Eye (tissue), 1 donor: Measurements from ENCODE around the gene SEC23A.
"Not testable (repeated sequence)": the region's sequence is repeated elsewhere in the genome, so short reads cannot be mapped to it uniquely, and the experiment has no call there.

ENCODE experiments used
- DNase-seq: peaks from one replicate; pipeline ENCODE4 v3.0.0-alpha.2; 2015

SEC23A gene

DNA sequence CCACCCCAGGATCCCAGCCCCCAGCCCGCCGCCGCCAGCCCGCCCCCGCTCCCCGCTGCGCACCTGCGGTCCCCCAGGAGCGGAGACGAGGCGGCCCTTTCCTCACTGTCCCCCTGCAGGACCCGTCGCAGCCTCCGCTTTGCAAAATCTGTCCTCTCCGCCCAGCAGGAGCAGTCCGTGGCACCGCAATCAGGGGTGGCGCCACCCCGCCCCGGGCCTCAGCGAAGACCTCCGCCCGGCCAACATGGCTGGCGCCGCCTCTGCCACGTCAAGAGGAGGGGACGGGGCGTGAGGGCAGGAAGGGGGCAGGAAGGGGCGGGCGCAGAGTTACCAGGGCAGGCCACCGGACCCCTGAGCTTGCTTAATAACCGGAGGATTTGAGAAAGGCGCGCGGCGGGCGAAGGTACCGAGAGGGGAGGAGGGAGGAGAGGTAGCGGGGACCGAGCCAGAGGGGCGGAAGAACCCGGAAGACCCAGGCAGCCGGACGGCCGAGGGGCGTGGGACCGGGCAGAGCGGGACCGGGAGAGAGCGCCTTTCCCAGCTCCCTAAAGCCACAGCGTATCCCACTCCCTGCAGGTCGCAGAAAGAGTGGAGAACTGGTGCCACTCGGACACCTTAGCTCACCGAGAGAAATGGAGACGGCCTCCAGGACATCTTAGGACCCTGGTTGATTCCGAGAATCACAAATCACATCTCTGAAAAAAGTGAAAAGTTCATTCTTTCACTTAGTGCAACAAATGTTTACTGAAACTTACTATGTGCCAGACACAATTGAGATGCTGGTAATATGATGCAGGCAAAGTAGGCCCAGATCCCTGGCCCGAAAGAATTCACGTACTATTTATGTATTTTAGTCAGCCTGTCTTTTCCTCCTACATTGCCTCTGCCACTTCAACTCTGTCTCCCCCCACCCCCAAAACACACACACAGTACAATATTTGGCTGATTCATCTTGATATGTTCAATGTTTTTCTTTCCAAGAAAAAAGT, at the start of gene SEC23A:
TSS of gene SEC23A (minus strand) at position 267 of the 989 bp plus-strand sequence. CDS start 7,117 bp downstream, outside the sequence.
- DNase-seq, result peak; percentile 94

DNA sequence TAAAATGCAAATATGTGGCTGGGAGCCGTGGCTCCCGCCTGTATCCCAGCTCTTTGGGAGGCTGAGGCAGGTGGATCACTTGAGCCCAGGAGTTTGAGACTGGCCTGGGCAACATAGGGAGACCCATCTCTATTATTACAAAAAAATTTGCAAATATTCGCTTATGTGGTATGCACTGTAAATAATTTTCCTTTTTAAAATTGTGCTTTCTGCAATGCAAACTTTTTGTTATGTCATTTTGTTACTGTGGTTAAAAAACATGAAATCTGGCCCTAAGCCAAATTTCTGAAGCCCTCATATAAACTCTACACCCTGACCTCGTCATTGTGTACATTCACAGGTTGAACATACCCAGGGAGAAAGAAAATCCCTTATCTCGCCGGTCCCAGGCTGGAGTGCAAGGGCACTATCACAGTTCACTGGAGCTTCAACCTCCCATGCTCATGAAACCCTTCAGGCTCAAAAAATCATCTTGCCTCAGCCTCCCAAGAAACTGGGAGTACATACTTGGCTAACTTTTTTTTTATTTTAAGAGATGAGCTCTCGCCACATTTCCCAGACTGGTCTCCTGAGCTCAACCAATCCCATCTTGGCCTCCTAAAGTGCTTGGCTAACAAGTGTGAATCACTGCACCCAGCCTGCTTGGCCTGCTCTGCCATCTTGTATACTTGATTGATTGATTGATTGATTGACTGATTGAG, 42.4 kb upstream of the SEC23A start:
- no peak for DNase-seq

DNA sequence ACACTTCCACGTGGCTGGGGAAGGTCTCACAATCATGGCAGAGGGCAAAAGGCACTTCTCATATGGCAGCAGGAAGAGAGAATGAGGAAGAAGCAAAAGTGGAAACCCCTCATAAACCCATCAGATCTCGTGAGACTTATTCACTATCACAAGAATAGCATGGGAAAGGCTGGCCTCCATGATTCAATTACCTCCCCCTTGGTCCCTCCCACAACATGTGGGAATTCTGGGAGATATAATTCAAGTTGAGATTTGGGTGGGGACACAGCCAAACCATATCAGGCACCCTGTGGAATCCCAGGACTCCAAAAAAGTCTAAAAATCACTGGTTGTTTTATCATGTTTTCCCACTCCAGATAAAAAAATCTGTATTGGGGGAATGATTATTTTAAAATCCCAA, 40.2 kb upstream of the SEC23A start:
- DNase-seq, result not testable (repeated sequence)

DNA sequence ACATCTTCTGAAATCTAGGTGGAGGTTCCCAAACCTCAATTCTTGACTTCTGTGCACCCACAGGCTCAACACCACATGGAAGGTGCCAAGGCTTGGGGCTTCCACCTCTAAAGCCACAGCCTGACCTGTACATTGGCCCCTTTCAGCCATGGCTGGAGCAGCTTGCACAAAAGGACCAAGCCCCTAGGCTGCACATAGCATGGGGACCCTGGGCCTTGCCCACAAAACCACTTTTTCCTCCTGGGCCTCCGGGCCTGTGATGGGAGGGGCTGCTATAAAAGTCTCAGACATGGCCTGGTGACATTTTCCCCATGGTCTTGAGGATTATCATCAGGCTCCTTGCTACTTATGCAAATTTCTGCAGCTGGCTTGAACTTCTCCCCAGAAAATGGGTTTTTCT, 38.6 kb upstream of the SEC23A start:
- not testable (repeated sequence) for DNase-seq

DNA sequence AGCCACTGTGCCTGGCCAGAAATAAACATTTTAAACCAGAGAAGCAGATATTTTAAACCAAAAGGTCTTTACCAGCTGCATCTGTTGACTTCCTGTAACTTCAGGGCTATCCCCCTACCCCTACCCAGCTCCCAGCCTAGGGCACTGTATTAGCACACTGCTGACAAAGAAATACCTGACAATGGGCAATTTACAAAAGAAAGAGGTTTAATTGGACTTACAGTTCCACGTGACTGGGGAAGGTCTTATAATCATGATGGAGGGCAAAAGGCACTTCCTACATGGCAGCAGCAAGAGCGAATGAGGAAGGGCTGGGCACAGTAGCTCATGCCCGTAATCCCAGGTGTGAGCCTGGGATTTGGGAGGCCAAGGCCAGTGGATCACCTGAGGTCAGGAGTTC, 37.1 kb upstream of the SEC23A start:
- DNase-seq, result no peak

DNA sequence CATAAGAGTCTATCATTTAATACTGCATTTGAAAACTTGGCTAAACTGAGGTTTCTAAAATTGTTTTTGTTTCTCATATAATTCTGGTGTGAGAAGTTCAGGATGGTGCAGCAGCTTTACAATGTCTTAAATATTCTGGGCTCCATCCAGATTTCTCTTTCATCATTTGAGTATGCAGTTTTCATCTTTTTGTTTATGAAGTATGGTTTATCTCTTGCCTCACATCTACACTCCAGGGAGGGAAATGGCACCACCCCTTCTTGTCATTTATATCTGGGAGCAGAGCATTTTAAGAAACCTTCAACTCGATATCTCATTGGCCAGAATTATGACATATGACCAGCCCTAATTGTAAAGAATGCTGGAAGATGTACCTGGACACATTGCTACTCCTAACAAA, 35.4 kb upstream of the SEC23A start:
- no peak for DNase-seq

DNA sequence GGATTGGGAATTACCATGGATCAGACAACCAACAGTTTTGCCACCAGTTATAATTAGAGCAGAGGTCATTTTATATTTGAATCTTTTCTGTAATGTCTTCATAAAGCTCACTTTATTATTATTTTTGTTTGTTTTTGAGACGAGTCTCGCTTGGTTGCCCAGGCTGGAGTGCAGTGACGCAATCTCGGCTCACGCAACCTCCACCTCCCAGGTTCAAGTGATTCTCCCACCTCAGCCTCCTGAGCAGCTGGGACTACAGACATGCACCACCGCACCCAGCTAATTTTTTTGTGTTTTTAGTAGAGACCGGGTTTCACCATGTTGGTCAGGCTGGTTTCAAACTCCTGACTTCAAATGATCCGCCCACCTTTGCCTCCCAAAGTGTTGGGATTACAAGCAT, 34.8 kb upstream of the SEC23A start:
- DNase-seq, result not testable (repeated sequence)

DNA sequence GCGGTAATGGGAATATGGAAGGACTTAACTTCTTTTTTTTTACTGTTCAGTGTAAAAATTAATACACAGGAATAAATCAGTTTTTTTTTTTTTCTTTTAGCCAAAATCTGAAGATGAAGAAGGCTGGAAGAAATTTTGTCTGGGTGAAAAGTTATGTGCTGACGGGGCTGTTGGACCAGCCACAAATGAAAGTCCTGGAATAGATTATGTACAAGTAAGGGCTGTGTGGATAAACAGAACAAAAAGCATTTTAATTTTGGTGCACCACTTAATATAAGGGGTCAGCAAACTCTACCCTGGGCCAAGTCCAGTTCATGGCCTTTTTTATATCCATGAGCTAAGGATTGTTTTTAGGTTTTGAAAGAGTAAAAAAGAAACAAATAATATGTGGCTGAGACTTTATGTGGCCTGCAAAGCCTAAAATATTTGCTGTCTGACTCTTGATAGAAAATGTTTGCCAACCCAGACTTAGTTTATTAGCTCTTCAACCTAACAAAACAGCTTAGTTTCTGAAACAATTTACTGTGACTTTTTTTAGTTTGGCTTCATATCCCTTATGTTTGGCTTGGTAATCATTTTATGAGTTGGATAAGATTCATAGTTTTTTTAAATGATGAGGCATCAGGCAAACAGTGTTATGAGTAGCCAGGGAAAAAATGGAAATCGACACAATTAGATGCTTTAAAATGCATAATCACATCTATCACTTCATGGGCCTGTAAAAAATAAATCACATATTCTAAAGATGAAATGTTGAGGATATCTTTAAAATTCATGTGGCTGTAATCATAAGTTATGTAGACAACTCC, 19.5 kb upstream of the SEC23A start:
- no peak for DNase-seq

DNA sequence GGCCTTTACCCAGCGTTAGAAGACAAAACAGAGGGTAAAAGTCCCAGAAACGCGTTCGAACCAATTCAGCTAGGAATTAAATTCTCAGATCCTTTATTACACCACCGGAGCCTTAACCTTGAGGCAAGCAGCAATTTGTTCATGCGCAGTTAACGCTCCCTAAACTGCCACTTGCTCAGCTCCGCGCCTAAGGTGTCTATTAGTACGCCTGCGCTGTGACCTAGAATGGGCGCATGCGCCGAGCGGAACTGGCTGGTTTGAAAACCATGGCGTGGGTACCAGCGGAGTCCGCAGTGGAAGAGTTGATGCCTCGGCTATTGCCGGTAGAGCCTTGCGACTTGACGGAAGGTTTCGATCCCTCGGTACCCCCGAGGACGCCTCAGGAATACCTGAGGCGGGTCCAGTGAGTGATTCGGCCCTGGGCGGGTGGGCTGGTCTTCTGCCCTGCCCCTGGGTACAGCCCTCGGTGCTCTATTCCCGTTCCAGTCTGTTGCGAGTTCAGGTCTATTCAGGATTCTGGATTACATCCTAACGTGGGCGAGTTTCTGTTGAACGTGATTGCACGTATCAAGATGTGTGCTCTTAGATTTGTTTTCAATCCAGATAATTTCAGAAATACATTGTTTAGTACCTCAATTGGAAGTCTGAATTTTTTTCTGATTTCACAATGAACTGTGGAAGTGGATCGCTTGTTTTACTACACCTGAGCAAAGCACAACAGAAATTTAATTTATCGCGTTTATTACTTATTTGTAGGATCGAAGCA, 11.2 kb upstream of the SEC23A start, which contains the start of gene GEMIN2:
TSS of gene GEMIN2 (plus strand) at position 251 of the 766 bp plus-strand sequence. CDS start at position 267, 16 bp downstream.
- DNase-seq, result peak; percentile 98

DNA sequence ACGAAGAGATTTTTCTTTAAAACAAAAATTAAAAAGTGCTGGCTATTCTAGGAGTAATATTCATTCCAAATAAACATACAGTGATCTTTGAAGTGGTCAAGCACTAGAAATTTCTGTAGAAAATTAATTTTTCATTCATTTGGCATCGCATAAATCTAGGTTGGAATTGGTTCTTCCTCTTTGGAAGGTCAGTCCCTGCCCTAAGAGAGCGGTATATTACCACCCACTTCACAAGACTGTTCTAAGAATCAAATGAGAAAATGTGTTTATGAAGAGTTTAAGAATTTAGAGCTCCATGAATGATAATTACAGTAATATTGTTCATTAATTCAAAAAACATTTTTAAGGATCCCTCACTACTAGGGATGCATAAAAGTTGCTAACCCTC, 10.6 kb upstream of the SEC23A start:
- DNase-seq, result no peak

DNA sequence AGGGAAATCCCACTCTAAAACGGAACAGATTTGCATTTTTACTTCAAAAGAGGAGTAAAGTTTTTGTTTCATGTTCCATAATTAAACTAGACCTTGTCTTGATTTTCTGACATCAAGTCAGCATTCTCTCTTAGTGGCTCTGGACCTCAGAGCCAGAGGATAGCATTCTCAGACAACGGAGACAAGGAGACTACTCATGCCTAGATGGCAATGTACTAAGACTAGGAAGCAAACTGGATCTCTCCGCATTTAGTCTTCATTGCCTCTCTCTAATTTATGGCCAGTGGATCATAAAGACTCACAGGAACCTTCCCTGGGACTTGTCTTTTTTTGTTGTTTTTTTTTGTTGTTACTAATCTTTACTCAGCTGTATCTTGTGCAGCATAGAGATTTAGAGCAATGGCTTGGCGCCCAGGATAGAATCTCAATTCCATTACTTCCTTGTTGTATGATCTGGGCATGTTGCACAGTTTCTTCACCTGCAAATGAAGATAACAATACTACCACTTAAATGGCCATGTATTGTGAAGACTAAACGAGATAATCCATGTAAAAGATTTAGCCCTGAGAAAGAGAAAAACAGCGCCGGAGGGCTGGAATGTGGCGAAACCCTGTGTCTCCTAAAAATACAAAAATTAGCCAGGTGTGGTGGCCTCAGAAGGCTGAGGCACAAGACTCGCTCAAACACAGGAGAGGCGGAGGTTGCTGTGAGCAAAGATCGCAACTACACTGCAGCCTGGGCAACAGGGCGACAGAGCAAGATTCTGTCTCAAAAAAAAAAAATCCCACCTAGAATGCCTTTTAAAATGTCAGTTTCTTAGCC, 7.1 kb upstream of the SEC23A start:
- no peak for DNase-seq

DNA sequence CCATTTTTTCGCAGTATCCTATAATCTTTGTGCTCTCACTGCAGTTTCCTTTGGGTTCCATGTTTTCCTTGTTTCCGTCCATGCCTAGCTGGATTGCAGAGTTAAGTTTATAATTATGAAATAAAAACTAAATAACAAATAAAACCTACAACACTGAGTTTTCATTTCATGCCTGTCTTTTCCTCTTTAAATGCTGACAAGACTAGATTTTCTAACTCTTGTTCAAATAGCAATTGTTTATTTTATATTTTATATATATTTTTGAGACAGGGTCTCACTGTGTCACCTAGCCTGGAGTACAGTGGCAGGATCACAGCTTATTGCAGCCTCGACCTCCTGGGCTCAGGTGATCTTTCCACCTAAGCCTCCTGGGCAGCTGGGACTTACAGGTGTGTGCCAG, 5.8 kb upstream of the SEC23A start:
- no peak for DNase-seq

DNA sequence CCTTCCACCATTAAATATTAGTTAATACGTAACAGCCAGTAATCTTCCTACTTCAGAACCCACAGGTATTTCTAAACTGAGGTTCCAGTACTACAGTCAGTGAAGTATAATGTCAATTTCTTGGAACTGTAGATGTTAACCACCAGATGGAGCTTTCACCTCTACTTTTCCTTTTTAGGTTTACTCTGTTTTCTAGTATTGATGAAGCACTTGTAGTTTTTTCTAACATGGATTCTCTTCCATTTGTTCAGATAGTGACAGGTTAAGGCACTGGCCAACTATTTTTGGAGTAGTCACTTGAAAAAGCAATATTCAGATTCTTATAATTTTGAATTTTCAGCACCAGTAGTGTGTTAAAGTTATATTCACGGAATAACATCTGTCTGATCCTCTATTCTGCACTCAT, 4.6 kb upstream of the SEC23A start:
- DNase-seq, result peak; percentile 50

DNA sequence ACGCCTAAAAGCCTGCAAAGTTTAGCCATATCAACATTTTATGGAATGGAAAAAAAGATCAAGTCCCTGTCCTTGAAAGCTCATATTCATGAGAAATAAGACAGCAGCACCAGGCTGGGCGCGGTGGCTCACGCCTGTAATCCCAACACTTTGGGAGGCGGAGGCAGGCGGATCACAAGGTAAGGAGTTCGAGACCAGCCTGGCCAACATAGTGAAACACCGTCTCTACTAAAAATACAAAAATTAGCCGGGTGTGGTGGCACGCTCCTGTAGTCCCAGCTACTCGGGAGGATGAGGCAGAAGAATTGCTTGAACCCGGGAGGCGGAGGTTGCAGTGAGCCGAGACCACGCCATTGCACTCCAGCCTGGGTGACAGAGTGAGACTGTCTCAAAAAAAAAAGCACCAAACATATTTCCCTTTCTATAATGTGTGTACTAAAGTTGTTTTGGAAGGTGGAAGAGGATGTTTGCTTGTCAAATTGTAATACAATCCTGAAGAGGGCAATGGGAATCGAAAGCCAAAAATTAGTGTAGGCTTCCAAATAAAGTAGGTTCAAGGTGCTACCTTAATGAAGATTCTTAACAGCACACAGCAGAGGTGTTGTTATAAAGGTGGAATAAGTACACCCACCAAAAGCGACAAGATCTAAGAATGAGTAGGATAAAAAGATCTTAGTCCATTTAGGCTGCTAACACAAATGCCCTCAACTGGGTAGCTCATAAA, 1.2 kb upstream of the SEC23A start:
- not testable (repeated sequence) for DNase-seq

DNA sequence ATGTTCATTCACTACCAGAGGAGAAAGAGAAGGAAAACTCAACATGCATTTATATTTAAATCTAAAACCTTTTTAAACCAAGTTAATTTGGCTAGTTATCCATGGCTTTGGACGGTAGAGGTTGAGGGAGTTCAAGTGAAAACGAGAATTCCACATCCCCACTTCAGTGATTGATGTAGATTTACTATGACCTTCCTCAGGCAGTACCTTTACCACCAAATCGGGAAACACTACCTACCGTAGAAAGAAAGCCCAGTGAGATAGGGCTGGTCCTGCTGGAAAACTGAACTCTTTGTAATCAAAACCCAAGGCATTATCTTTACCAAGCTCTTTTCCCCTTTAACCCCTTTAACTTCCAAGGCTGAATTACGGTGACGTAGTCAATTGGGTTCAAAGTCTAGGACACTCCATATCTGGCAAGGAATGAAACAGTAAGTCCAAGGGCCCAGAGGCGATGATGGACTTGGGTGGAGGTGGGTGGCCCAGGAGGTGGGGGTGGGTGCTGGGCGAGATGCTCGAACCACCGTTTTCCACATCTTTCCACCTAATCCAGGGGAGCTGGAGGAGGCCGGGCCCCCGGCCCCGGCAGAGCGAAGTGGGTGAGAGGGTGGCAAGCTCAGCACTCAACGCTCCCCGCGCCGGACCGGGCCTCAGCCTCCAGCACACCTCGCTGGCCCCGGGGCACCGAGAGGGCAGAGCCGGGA, 618 bp downstream of the SEC23A start:
- DNase-seq, result peak; percentile 83

DNA sequence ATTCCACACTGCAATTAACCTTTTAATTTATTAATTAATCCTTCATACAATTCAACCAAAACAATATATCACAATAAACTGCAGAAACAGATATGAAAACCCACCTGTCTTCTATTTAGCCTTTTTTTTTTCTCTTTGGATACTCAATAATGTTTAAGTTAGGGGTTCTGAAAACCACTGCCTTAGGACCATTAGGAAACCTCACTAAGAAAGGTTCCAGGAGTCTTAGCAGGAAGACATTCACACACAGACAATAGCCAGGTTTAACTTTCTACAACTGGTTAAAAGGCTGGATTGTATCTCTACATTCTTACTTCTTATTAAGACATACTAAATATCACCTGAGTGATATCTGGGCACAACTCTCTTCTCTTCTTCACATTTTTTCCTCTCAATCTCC, 3.3 kb downstream of the SEC23A start:
- no peak for DNase-seq

DNA sequence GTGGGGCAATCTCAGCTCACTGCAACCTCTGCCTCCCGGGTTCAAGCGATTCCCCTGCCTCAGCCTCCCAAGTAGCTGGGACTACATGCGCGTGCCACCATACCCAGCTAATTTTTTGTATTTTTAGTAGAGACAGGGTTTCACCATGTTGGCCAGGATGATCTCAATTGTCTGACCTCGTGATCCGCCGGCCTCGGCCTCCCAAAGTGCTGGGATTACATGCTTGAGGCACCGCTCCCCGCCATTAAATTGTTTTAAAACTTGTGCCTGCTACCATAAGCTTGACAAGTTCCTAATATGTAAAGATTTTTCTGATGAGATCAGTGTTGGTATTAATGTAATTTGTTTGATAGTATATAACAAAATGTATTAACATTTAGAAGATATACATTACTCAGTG, 3.8 kb downstream of the SEC23A start:
- not testable (repeated sequence) for DNase-seq

DNA sequence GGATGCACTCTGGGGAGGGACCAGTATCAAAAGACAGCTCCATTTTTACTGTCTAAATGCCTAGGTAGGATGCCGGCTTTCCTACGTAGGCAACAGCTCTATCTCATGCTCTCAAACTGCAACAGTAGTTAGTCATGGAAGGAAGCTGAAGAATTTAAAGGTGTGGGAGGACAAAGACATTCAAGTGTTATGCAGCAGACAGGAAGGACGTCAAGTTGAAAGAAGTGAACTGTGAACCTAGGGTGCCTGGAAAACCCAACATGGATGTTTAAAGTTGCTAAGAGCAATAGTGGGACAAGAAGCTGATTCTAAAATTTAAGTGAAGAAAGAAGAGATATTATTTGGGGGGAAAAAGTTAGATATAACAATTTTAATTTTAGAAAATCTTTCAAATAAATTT, 5.9 kb downstream of the SEC23A start:
- no peak for DNase-seq

DNA sequence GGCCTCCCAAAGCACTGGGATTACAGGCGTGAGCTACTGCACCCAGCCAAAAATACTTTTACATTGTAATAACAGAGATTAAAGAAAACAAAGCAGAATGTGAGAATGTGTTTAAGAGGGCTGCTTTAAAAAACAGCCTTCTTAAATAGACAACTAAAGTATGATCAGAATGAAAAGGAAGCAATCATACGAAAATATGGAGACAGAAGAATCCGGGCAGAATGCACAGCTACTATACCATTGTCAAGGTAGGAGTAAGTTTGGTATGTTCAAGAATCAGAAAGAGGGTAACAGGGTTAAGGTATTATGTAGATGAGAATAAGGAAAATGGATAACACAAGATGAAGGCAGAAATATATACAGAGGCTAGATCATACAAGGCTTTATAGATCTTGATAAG, 8.5 kb downstream of the SEC23A start:
- DNase-seq, result no peak

DNA sequence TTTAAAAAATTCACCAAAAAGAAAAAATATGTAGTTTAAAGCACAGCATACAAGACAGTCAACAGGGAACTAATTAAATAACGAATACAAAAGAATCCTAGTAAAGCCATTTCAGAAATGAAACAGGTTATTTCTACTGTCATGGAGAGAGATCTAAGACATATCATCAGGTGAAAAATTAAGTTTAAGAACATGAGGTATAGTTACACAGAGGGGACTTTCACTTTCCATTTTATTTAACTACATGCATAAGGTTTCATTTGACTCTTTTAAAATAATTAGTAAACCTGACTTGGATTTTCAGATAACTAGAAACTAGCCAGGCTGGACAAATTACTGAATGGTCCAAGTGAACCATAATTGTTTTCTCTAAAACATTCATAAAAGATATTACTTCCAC, 11.3 kb downstream of the SEC23A start:
- no peak for DNase-seq
